Suppressor macrophage treated with lipopolysaccharide for 1 hour (primary cell): ENCODE measurements around the gene SLFN11.
A peak's percentile ranks its signal among the peaks of the same experiment; 100 is the strongest.
"Not testable (repeated sequence)": the region's sequence is repeated elsewhere in the genome, so short reads cannot be mapped to it uniquely, and the experiment has no call there.

Source experiments
- DNase-seq, 3 donors: peaks; one replicate each; pipeline ENCODE4 v3.0.0-alpha.2; 2020 to 2022

SLFN11 gene

GRCh38 chr17:35359398-35359797 lies 14.0 kb downstream of the SLFN11 start:
- no peak for DNase-seq

- DNase-seq, result no peak
Observed at GRCh38 chr17:35352284-35352683, 21.1 kb downstream of the SLFN11 start.

- DNase-seq, result no peak
Observed at GRCh38 chr17:35350493-35350892, 22.9 kb downstream of the SLFN11 start.

GRCh38 chr17:35345926-35346771 lies 27.3 kb downstream of the SLFN11 start:
- DNase-seq, result peak; percentile 89 to 92 (median 90)

- no peak for DNase-seq
Observed at GRCh38 chr17:35345445-35345925, 27.9 kb downstream of the SLFN11 start.

- no peak for DNase-seq
Observed at GRCh38 chr17:35344262-35344661, 29.2 kb downstream of the SLFN11 start.

- peak in 2 of 3 donors; percentile 31 to 52 for DNase-seq
Observed at GRCh38 chr17:35342276-35342675, 31.1 kb downstream of the SLFN11 start.

- DNase-seq, result peak; percentile 71 to 83 (median 80)
Observed at GRCh38 chr17:35341411-35341992, 31.9 kb downstream of the SLFN11 start.

GRCh38 chr17:35338230-35338629 lies 35.2 kb downstream of the SLFN11 start:
- peak in 2 of 3 donors; percentile 35 to 43 for DNase-seq

GRCh38 chr17:35337364-35337763 lies 36.1 kb downstream of the SLFN11 start:
- no peak for DNase-seq

GRCh38 chr17:35333578-35333977 lies 39.8 kb downstream of the SLFN11 start:
- peak in 1 of 3 donors; percentile 6 for DNase-seq

GRCh38 chr17:35322749-35323148 lies 50.7 kb downstream of the SLFN11 start:
- DNase-seq, result no peak

- DNase-seq, result no peak
Observed at GRCh38 chr17:35315971-35316370, 57.5 kb downstream of the SLFN11 start.

- DNase-seq, result no peak
Observed at GRCh38 chr17:35315283-35315682, 58.1 kb downstream of the SLFN11 start.

- DNase-seq, result no peak
Observed at GRCh38 chr17:35314415-35315216, 58.8 kb downstream of the SLFN11 start.

GRCh38 chr17:35313875-35314409 lies 59.5 kb downstream of the SLFN11 start:
- no peak for DNase-seq

- DNase-seq, result peak; percentile 66 to 82 (median 72)
Observed at GRCh38 chr17:35312790-35313711, 60.4 kb downstream of the SLFN11 start.

- no peak for DNase-seq
Observed at GRCh38 chr17:35312346-35312745, 61.1 kb downstream of the SLFN11 start.

GRCh38 chr17:35309345-35309744 lies 64.1 kb downstream of the SLFN11 start:
- DNase-seq, result not testable (repeated sequence)
